Osteocyte (in vitro differentiated cells): ENCODE measurements around the gene GRK1. TPM values are rescaled to one million over a fixed set of nuclear protein-coding genes. Genes with fewer than 3 reads are reported as not detected.

Experiments used
- DNase-seq: peaks from one replicate; pipeline ENCODE4 v3.0.0; 2021; ENCODE audit warnings: mixed read lengths; ENCODE audit not compliant: unreplicated experiment; ENCODE audit errors: extremely low spot score
- H3K27ac Mint-ChIP-seq: one replicate; pipeline ENCODE4 v1.8.0; 2021; ENCODE audit warnings: mild to moderate bottlenecking, mixed read lengths; ENCODE audit not compliant: unreplicated experiment
- H3K27me3 Mint-ChIP-seq: one replicate; pipeline ENCODE4 v1.8.0; 2021; ENCODE audit warnings: mixed read lengths; ENCODE audit not compliant: unreplicated experiment
- H3K36me3 Mint-ChIP-seq: one replicate; pipeline ENCODE4 v1.8.0; 2021; ENCODE audit warnings: mixed read lengths; ENCODE audit not compliant: unreplicated experiment
- H3K4me1 Mint-ChIP-seq: one replicate; pipeline ENCODE4 v1.8.0; 2021; ENCODE audit warnings: mixed read lengths; ENCODE audit not compliant: unreplicated experiment
- H3K4me3 Mint-ChIP-seq: one replicate; pipeline ENCODE4 v1.8.0; 2021; ENCODE audit warnings: mild to moderate bottlenecking, moderate library complexity, mixed read lengths; ENCODE audit not compliant: unreplicated experiment
- H3K9me3 Mint-ChIP-seq: one replicate; pipeline ENCODE4 v1.8.0; 2021; ENCODE audit warnings: mixed read lengths; ENCODE audit not compliant: unreplicated experiment
- total RNA-seq: library from RNA; stranded (reverse); gene quantifications from 2 replicates; pipeline ENCODE4 v1.2.1, GENCODE V29; 2021
- TF ChIP-seq, protein P1 (sequence below): fragments of 200-600 bp; sonication (generic); IDR thresholded peaks from 2 replicates; pipeline ENCODE4 v1.5.0; 2021; ENCODE audit warnings: antibody characterized with exemption, mild to moderate bottlenecking, moderate library complexity

GRK1 gene
- total RNA-seq, 1 donor from 2014 or later: not detected

- Mint-ChIP-seq H3K9me3 (no peaks in the 10 kb centered on the region), H3K4me1 (no peaks in the 10 kb centered on the region), H3K36me3 (peaks cover 59% of the 10 kb centered on the region), H3K27ac (no peak overlapping the region), H3K4me3 (no peak overlapping the region), H3K27me3 (no peaks in the 10 kb centered on the region)
- DNase-seq: no peak
- TF ChIP-seq, protein P1, sequence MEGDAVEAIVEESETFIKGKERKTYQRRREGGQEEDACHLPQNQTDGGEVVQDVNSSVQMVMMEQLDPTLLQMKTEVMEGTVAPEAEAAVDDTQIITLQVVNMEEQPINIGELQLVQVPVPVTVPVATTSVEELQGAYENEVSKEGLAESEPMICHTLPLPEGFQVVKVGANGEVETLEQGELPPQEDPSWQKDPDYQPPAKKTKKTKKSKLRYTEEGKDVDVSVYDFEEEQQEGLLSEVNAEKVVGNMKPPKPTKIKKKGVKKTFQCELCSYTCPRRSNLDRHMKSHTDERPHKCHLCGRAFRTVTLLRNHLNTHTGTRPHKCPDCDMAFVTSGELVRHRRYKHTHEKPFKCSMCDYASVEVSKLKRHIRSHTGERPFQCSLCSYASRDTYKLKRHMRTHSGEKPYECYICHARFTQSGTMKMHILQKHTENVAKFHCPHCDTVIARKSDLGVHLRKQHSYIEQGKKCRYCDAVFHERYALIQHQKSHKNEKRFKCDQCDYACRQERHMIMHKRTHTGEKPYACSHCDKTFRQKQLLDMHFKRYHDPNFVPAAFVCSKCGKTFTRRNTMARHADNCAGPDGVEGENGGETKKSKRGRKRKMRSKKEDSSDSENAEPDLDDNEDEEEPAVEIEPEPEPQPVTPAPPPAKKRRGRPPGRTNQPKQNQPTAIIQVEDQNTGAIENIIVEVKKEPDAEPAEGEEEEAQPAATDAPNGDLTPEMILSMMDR: no peak
Measured at GRCh38 chr13:113634279-113635047, 32.6 kb upstream of the GRK1 start.

GRCh38 chr13:113635048-113635420, 32.0 kb upstream of the GRK1 start:
- no peaks in the 10 kb centered on the region for H3K4me1 Mint-ChIP-seq
- H3K4me3 Mint-ChIP-seq: no peak overlapping the region
- no peak for DNase-seq
- TF ChIP-seq, protein P1: no peak
- peaks cover 64% of the 10 kb centered on the region for H3K36me3 Mint-ChIP-seq
- H3K27ac Mint-ChIP-seq: no peak overlapping the region
- H3K9me3 Mint-ChIP-seq: no peaks in the 10 kb centered on the region
- no peaks in the 10 kb centered on the region for H3K27me3 Mint-ChIP-seq

DNA sequence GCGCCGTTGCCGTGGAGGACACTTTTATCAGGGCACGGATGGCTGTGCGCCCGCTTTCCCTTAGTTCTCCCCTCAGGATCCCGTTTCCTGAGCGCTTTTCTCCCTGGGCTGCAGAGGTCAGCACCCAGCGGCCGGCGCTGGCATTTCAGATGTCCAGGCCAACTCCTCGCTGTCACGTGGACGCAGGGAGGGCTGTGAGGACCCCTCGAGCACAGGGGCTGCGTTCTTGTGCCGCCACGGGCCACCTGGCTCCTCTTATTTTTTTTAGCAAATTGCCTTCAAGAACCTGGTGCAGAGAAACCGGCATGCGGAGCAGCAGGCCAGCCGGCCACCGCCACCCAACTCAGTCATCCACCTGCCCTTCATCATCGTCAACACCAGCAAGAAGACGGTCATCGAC, 31.3 kb upstream of the GRK1 start:
- Mint-ChIP-seq H3K9me3 (no peaks in the 10 kb centered on the region), H3K36me3 (peaks cover 71% of the 10 kb centered on the region)
- no peak for DNase-seq

DNA sequence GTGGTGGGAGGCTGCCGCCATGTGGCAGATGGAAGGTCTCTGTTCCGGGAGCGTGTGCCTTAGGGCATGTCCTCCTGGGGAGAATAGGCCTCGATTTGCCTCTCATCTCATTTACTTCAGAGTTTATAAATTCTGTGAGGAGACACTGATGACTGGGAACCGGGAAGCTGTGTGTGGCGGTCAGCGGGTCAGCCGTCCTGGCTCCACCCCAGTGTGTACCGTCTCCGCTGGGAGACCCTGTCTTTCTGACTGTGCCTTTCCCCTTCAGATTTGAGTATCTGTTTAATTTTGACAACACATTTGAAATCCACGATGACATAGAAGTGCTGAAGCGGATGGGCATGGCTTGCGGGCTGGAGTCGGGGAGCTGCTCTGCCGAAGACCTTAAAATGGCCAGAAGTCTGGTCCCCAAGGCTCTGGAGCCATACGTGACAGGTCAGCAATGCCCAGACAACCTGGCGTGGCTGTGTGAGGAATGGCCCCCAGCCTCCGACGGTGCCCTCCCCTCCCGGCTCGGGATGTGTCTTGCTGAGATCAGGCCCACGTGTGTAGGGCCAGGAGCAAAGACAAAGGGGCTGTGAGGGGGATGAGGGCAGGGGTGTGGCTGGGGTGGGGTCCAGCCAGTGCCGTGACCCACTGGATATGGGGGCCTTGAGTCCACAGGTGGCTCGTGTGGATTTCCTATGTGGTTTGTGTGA, 30.6 kb upstream of the GRK1 start:
- peaks cover 71% of the 10 kb centered on the region for H3K36me3 Mint-ChIP-seq
- TF ChIP-seq, protein P1: no peak
- no peaks in the 10 kb centered on the region for H3K9me3 Mint-ChIP-seq
- H3K27ac Mint-ChIP-seq: no peak overlapping the region
- H3K27me3 Mint-ChIP-seq: no peaks in the 10 kb centered on the region
- no peaks in the 10 kb centered on the region for H3K4me1 Mint-ChIP-seq
- no peak overlapping the region for H3K4me3 Mint-ChIP-seq
- no peak for DNase-seq

More for the DNA sequence above, 31.3 kb upstream of the GRK1 start:
- no peaks in the 10 kb centered on the region for H3K4me1 Mint-ChIP-seq
- H3K27ac Mint-ChIP-seq: no peak overlapping the region
- H3K4me3 Mint-ChIP-seq: no peak overlapping the region
- TF ChIP-seq, protein P1: no peak
- H3K27me3 Mint-ChIP-seq: no peaks in the 10 kb centered on the region
